Brain microvascular endothelial cell (primary cell): ENCODE measurements around the gene TRIM37.
A peak's percentile ranks its signal among the peaks of the same experiment; 100 is the strongest.

Experiments used
- DNase-seq: peaks from one replicate; pipeline ENCODE4 v3.0.0-alpha.2; 2020
- H3K27ac ChIP-seq: fragments of 250-450 bp; sonication (Bioruptor Pico); 2 replicates; pipeline ENCODE4 v1.5.1; 2020; ENCODE audit warnings: mild to moderate bottlenecking, moderate library complexity
- H3K27me3 ChIP-seq: fragments of 250-450 bp; sonication (Bioruptor Pico); replicated peaks from 2 replicates; pipeline ENCODE4 v1.5.1; 2020; ENCODE audit warnings: mild to moderate bottlenecking
- H3K36me3 ChIP-seq: fragments of 250-450 bp; sonication (Bioruptor Pico); replicated peaks from 2 replicates; pipeline ENCODE4 v1.5.1; 2020; ENCODE audit warnings: mild to moderate bottlenecking
- H3K4me3 ChIP-seq: 2 replicates; pipeline ENCODE4 v1.5.1; 2011; ENCODE audit warnings: low read depth, mild to moderate bottlenecking, control low read depth, low read length, moderate library complexity
- in situ Hi-C: cut with HindIII; loops from 2 replicates; pipeline ENCODE4 v1.10.0; 2017; ENCODE audit warnings: low sequenced_read_pairs, low pct_ligation_motif_present
- TF ChIP-seq, protein P1 (sequence below): IDR thresholded peaks from 2 replicates; pipeline ENCODE4 v1.5.1; 2011; ENCODE audit warnings: low read depth, mild to moderate bottlenecking, moderate library complexity, low read length, control low read depth, inconsistent platforms; ENCODE audit errors: missing control alignments

TRIM37 gene

DNA sequence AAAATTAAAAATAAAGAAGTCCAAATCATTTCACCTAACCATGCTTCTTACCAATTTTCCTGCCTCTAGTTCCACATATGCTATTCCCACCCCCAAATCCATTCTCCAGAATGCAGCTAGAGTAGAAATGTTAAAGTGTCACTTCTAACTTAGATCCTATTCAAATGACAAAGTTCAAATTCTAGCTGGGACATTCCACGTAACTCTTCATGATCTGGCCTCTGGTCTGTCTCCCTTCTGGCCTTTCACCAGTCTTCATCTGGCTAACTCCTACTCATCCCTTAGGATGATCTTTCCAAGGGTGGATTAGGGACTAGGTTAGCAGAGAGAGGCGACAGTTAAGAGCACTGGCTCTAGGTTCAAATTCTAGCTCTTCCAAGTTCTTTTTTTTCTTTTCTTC is 97.9 kb downstream of the TRIM37 start:
- TF ChIP-seq, protein P1, sequence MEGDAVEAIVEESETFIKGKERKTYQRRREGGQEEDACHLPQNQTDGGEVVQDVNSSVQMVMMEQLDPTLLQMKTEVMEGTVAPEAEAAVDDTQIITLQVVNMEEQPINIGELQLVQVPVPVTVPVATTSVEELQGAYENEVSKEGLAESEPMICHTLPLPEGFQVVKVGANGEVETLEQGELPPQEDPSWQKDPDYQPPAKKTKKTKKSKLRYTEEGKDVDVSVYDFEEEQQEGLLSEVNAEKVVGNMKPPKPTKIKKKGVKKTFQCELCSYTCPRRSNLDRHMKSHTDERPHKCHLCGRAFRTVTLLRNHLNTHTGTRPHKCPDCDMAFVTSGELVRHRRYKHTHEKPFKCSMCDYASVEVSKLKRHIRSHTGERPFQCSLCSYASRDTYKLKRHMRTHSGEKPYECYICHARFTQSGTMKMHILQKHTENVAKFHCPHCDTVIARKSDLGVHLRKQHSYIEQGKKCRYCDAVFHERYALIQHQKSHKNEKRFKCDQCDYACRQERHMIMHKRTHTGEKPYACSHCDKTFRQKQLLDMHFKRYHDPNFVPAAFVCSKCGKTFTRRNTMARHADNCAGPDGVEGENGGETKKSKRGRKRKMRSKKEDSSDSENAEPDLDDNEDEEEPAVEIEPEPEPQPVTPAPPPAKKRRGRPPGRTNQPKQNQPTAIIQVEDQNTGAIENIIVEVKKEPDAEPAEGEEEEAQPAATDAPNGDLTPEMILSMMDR: no peak
- no peak overlapping the region for H3K4me3 ChIP-seq
- peaks cover 22% of the 10 kb centered on the region for H3K36me3 ChIP-seq
- H3K27me3 ChIP-seq: no peaks in the 10 kb centered on the region
- in situ Hi-C loops: no loop called here
- DNase-seq: no peak
- no peak overlapping the region for H3K27ac ChIP-seq

DNA sequence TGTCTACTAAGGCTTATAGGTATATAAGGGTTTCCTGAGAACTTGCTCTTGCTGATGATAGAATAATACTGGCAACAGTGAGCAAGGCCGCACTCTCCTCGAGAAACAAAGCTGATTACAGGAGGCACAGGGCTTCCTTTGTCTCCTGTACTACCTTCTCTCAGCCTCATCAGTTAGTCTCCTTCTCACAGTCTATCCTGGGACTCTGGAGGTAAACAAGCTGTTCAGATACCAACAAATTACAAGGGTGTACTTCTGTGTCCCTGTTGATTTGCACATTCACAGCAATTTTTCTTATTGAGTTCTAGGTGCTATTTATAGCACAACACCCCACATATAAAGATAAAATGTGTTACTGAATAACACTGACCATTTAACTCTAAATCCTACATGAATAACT is 98.7 kb downstream of the TRIM37 start:
- Histone ChIP-seq H3K27me3 (no peaks in the 10 kb centered on the region), H3K36me3 (peaks cover 22% of the 10 kb centered on the region), H3K4me3 (no peak overlapping the region), H3K27ac (no peak overlapping the region)
- TF ChIP-seq, protein P1: no peak
- DNase-seq: no peak
- in situ Hi-C loops: no loop called here

DNA sequence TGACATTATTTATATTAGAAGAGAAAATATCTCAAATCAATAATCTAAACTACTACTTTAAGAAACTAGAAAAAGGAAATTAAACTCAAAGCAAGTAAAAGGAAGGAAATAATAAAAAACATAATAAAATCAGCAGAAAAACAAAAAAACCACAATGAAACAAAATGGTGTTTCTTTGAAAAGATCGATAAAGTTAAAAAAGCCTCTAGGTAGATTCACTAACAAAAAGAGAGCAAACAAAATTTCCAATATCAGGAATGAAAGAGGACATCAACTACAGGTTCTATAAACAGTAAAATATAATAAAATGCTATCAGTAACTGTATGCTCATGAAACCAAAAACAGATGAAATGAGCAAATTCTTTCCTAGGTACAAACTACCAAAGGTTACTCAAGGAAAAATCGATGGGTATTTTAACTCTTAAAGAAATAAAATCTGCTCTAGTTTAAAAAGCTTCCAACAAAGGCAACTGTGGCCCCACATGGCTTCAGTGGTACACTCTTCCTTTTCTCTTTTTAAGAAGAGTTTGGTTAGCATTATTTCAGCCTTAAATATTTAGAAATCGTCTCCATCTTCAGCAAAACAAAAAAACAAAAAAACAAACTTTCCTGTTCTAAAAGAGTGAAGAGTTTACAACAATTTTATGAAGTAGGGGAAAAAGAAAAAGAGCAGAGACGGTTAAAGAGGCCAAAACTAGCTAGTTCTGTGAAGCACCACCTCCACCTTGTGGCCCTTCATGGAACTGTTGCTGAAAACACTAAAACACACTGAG is 102.2 kb downstream of the TRIM37 start:
- H3K36me3 ChIP-seq: peaks cover 10% of the 10 kb centered on the region
- TF ChIP-seq, protein P1: peak; percentile 91
- H3K27ac ChIP-seq: no peak overlapping the region
- in situ Hi-C loops: no loop called here
- H3K27me3 ChIP-seq: no peaks in the 10 kb centered on the region
- H3K4me3 ChIP-seq: no peak overlapping the region
- peak; percentile 49 for DNase-seq

DNA sequence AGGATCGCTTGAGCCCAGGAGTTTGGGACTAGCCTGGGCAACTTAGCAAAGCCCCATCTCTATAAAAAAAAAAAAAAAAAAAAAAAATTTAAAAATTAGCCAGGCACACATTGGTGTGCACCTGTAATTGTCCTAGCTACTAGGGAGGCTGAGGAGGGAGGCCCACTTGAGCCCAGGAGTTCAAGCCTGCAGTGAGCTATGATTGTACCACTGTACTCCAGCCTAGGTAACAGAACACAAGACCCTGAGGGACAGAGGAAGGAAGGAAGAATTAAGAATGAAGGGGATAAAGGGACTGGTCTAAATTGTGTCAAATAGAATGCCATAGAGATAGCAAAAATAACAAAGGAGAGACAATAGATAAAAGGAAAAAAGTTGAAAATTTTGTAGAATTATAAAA is 102.8 kb downstream of the TRIM37 start:
- no peak overlapping the region for H3K4me3 ChIP-seq
- H3K27ac ChIP-seq: no peak overlapping the region
- TF ChIP-seq, protein P1: no peak
- H3K27me3 ChIP-seq: no peaks in the 10 kb centered on the region
- no peak for DNase-seq
- in situ Hi-C loops: no loop called here
- peaks cover 13% of the 10 kb centered on the region for H3K36me3 ChIP-seq

DNA sequence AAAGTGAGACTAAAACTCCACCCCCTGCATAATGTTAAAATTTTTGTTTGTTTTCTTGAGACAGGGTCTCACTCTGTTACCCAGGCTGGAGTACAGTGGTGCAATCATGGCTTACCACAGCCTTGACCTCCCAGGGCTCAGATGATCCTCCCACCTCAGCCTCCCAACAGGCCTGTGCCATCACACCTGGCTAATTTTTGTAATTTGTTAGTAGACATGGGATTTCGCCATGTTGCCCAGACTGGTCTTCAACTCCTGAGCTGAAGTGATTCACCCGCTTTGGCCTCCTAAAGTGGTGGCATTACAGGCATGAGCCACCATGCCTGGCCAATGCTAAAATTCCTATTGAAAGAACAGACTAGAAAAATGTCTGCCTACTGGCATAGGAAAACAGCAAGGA is 103.8 kb downstream of the TRIM37 start:
- peak overlapping the region; percentile 39 for H3K27ac ChIP-seq
- DNase-seq: no peak

More for the DNA sequence above, 103.8 kb downstream of the TRIM37 start:
- in situ Hi-C loops: no loop called here
- H3K4me3 ChIP-seq: no peak overlapping the region
- peaks cover 11% of the 10 kb centered on the region for H3K36me3 ChIP-seq
- no peaks in the 10 kb centered on the region for H3K27me3 ChIP-seq
- TF ChIP-seq, protein P1: no peak
